NCI-H748 treated with DMSO at 0.1 percent for 48 hours (cell line): Measurements from ENCODE around the gene PIGR.

Experiments
- DNase-seq: peaks from one replicate; lab custom pipeline; 2025; lab: John Stamatoyannopoulos, UW

The PIGR gene

GRCh38 chr1:206958144-206958543 is 11.9 kb upstream of the PIGR start:
- DNase-seq, result no peak

GRCh38 chr1:206957639-206958038 is 11.4 kb upstream of the PIGR start:
- no peak for DNase-seq

GRCh38 chr1:206955476-206956451 is 9.5 kb upstream of the PIGR start:
- no peak for DNase-seq

GRCh38 chr1:206954459-206955342 is 8.4 kb upstream of the PIGR start:
- no peak for DNase-seq

GRCh38 chr1:206953626-206954025 is 7.4 kb upstream of the PIGR start:
- DNase-seq, result no peak

DNA sequence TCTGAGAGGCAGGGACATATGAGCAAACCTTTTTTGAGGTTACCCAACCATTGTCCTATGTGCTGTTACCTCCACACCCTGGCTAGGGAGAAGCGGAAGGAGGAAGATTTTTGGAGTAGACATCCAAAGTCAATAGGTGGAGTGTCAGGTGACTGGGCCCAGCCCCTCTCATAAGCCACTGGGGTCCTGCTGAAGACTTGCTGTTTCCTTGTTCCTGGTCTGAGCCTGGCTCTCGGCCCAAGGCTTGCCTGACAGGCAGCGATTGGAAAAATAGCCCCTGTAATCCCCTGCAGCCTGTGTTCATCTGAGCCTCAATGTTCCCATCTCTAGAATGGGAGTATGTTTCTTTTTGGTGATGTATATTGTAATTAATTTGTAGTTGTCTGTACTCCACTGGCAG is 6.9 kb upstream of the PIGR start:
- DNase-seq, result no peak

- no peak for DNase-seq
These were observed 5.9 kb upstream of the PIGR start for GRCh38 chr1:206952171-206952570.

GRCh38 chr1:206951318-206952100 is 5.2 kb upstream of the PIGR start:
- DNase-seq, result no peak

- no peak for DNase-seq
These were observed 3.4 kb upstream of the PIGR start for GRCh38 chr1:206949641-206950040.

GRCh38 chr1:206949208-206949607 is 2.9 kb upstream of the PIGR start:
- no peak for DNase-seq

GRCh38 chr1:206947255-206947654 is 989 bp upstream of the PIGR start:
- no peak for DNase-seq

DNA sequence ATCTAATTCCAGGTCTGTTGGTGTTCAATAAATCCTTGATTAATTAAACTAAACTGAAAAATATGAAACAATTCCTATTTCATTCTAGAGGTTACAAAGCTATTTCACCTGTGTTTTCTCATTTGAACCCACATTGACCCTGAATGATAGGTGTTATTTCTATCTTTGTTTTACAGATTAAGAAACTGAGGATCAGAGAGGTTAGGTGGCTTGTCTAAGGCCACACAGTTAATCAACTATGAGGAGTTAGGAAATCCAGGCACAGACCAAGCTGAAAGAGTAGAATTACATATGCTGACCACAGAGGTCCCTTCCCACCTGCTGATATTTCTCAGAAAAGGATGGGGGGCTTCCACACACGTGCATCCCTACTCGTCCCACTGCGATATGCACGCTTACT is 487 bp downstream of the PIGR start:
- DNase-seq, result no peak

GRCh38 chr1:206944703-206945102 is 1.6 kb downstream of the PIGR start:
- DNase-seq, result no peak

DNA sequence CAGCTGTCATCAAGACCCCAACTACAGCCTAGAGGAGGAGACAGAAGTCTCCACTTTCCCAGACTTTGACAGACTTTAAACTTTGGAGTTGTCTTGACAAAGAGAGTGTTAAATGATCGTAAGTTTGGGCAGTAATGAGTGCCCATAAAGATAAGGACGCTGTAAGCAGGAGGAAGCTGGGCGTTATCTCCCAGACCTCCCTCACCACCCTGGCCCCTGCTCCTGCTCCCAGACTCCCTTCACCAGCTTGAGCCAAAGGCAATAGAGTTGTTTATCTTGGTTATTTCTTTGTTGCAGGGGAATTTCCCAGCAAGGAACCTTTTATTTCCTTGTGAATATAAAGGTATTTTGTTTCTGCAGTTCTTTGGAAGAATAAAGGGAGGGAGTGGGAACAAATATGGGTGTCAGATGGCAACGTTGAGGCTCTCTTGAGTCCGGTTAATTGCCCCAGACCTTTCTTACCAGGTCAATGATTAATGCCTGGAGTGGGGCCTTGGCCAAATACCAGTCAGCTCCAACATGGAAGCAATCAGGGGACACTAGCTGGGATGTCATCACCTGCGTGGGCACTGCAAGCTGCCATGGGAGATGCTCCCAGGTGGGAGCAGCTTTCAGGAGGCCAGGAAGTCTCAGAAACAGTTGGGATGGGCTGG is 4.4 kb downstream of the PIGR start:
- DNase-seq, result no peak

DNA sequence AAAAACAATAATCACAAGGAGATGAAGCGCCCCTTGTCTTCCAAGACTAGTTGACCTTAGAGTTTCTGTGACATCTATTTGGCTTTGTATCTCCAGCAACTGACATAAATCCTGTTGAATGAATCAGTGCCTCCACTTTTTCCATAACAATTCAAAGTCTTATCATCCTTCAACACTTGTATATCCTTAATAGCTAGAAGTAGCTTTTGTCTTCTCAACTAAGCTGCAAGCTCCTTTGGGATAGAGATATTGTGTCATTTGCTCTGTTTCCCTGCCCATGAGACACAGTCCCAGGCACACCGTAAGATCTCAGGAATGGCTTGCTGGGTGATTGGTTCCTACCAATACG is 5.7 kb downstream of the PIGR start:
- DNase-seq, result no peak

DNA sequence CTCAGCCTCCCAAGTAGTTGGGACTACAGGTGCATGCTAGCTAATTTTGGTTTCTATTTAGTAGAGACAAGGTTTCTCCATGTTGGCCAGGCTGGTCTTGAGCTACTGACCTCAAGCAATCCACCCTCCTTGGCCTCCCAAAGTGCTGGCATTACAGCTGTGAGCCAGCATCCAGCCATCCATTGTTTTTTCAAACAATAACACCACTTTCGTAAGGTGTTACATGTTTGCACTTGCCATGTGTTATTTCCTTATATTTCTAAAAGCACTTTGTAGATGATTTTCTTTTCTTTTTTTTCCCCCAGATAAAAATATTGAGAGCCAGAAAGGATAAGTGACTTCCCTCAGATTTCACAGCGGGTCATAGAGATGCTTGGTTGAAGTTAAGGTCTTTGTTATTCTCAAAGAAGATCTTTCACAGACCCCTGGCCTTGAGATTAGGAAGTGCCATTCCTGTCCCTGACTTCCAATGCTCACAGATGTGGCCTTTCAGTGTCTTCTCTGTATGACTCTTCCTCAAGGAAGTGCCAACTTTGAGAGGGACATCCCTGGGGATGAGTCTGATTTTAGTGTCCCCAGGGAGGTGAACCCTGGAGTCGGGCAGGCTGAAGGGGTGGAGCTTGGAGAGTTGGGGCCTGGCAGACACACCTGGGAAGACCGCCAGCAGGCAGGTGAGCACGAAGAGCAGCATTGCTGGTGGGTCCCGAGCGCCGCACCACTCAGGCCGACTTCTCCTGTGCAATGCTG is 6.3 kb downstream of the PIGR start:
- DNase-seq, result no peak

DNA sequence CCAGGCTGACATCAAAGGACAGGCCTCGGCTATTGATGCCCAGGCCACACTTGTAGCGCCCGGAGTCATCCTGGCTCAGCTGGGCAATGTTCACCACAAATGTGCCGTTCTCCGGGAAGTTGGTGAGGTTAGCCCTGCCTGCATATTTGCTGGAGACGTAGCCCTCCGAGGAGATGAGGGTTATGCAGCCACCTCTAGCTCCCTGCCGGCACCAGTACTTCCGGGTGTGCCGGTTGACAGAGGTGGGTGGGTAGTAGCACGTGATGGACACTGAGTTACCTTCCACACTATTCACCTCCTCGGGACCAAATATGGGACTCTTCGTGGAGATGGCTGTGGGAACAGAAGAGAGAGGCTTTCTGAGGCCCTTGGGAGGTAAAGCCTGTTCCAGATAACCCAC is 7.1 kb downstream of the PIGR start:
- no peak for DNase-seq

DNA sequence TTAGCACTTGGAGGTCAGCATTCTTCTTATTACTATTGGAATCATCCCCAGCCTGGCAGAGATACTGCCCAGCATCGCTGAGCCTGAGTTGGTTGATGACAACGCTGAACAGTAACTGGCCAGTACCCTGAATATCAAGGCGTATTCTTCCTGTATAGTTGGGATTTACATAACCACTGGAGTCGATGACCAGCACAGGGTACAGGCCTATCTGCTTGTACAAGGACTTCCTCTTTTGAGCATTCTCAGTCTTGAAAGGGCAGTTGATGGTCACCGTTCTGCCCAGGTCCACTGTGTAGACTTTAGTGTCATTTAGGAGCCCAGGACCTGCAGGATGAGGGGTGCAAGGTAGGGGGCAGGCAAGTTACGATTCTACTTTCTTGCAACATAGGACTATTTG is 8.8 kb downstream of the PIGR start:
- DNase-seq, result no peak

DNA sequence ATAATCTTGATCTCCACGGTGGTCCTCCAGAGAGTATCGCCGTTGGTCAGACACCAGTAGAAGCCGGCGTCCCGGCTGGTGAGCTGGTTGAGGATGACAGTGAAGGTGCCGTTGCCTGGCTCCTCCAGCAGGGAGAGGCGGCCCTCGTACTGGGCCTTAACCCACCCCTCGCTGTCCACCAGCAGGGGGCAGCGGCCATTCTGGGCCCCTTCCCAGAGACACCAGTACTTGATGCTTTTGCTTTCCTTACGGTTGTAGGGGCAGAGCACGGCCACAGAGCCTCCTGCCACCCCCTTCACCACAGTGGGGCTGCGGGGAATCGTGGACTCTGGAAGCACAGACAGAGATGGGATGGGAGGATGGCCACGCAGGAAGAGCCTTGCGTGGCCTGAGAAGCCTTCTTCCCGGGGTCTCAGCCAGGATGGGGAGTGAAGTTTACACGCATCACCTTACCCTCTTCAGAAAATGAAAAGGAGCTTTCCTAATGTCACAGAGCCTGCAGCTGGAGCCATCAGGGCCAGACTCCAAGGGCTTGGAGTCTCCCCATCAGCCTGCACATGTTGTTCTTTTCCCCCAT is 10.7 kb downstream of the PIGR start:
- DNase-seq, result no peak

- DNase-seq, result no peak
These were observed 12.8 kb downstream of the PIGR start for GRCh38 chr1:206933333-206933945.
